Measurements from ENCODE around the gene SLITRK2.

GRCh38 chrX:145792281-145792680, 25.3 kb upstream of the SLITRK2 start:
- no peak for TF ChIP-seq CTCF (IDR thresholded peaks at IDR 0.05)
- no peak for TF ChIP-seq POLR2A (IDR thresholded peaks at IDR 0.05)
